Neural progenitor cell (in vitro differentiated cells): ENCODE data around the gene NKX6-1. TPM values are rescaled to one million over a fixed set of nuclear protein-coding genes. Genes with fewer than 3 reads are reported as not detected.

Experiments
- DNase-seq: peaks from one replicate; pipeline ENCODE4 v3.0.0-alpha.2; 2016; ENCODE audit warnings: low spot score
- H2AFZ ChIP-seq: fragments of 200-600 bp; sonication (generic); replicated peaks from 2 replicates; pipeline ENCODE4 v1.6.1; 2016; ENCODE audit warnings: antibody characterized with exemption
- H3F3A ChIP-seq: fragments of 200-600 bp; sonication (generic); 2 replicates; pipeline ENCODE4 v1.6.1; 2016; ENCODE audit warnings: antibody characterized with exemption, low read depth
- H3K27ac ChIP-seq: fragments of 200-600 bp; sonication (generic); 2 replicates; pipeline ENCODE4 v1.5.1; 2016; ENCODE audit warnings: mild to moderate bottlenecking
- H3K27me3 ChIP-seq: fragments of 200-600 bp; sonication (generic); 2 replicates; pipeline ENCODE4 v1.6.1; 2016; ENCODE audit warnings: mild to moderate bottlenecking, moderate library complexity
- H3K36me3 ChIP-seq: fragments of 200-600 bp; sonication (generic); 2 replicates; pipeline ENCODE4 v1.5.1; 2016
- H3K4me1 ChIP-seq: fragments of 200-600 bp; sonication (generic); 2 replicates; pipeline ENCODE4 v1.6.1; 2016; ENCODE audit warnings: mixed run types
- H3K4me2 ChIP-seq: fragments of 200-600 bp; sonication (generic); 2 replicates; pipeline ENCODE4 v1.6.1; 2016
- H3K4me3 ChIP-seq: fragments of 200-600 bp; sonication (generic); 2 replicates; pipeline ENCODE4 v1.5.1; 2016
- H3K79me2 ChIP-seq: fragments of 200-600 bp; sonication (generic); 2 replicates; pipeline ENCODE4 v1.6.1; 2016; ENCODE audit warnings: low read depth
- H3K9ac ChIP-seq: fragments of 200-600 bp; sonication (generic); 2 replicates; pipeline ENCODE4 v1.6.1; 2016
- H3K9me3 ChIP-seq: fragments of 200-600 bp; sonication (generic); 2 replicates; pipeline ENCODE4 v1.5.1; 2016; ENCODE audit warnings: low read depth
- H4K20me1 ChIP-seq: fragments of 200-600 bp; sonication (generic); 2 replicates; pipeline ENCODE4 v1.6.1; 2016; ENCODE audit warnings: low read depth
- H3K27ac Mint-ChIP-seq: 3 replicates; pipeline ENCODE4 v1.8.0; 2021; ENCODE audit warnings: mixed read lengths
- H3K27me3 Mint-ChIP-seq: 2 replicates; pipeline ENCODE4 v1.8.0; 2022; ENCODE audit warnings: low read depth, mild to moderate bottlenecking, inconsistent platforms, moderate library complexity, mixed read lengths; ENCODE audit not compliant: insufficient read depth
- H3K36me3 Mint-ChIP-seq: 3 replicates; pipeline ENCODE4 v1.8.0; 2021; ENCODE audit warnings: mixed read lengths
- H3K4me1 Mint-ChIP-seq: 3 replicates; pipeline ENCODE4 v1.8.0; 2021; ENCODE audit warnings: mixed read lengths
- H3K4me3 Mint-ChIP-seq: 3 replicates; pipeline ENCODE4 v1.8.0; 2021; ENCODE audit warnings: mild to moderate bottlenecking, moderate library complexity, mixed read lengths
- H3K9me3 Mint-ChIP-seq: 3 replicates; pipeline ENCODE4 v1.8.0; 2020; ENCODE audit warnings: mixed read lengths
- CTCF ChIP-seq: fragments of 200-600 bp; sonication (generic); IDR thresholded peaks from 2 replicates; pipeline ENCODE4 v1.5.1; 2017; ENCODE audit warnings: antibody characterized with exemption, mild to moderate bottlenecking
- EZH2 ChIP-seq: fragments of 200-600 bp; sonication (generic); IDR thresholded peaks from 2 replicates; pipeline ENCODE4 v1.6.1; 2017; ENCODE audit warnings: antibody characterized with exemption, mild to moderate bottlenecking, moderate library complexity
- EZH2phosphoT487 ChIP-seq: fragments of 200-600 bp; sonication (generic); IDR thresholded peaks from 2 replicates; pipeline ENCODE4 v1.6.1; 2017; ENCODE audit warnings: antibody characterized with exemption
- total RNA-seq: library from RNA; depleted of rRNA; stranded (reverse); fragments of >200 nt; gene quantifications from 2 replicates; pipeline ENCODE4 v1.2.3, GENCODE V29; 2015; ENCODE audit warnings: low replicate concordance

Gene NKX6-1
- total RNA-seq, 1 donor from 2014 or later = 0.79 TPM

GRCh38 chr4:84512277-84512676, 13.2 kb upstream of the NKX6-1 start:
- Mint-ChIP-seq H3K4me1 (peaks cover 5% of the 10 kb centered on the region), H3K27me3 (peaks cover 8% of the 10 kb centered on the region), H3K27ac (no peak overlapping the region), H3K36me3 (no peaks in the 10 kb centered on the region), H3K4me3 (no peak overlapping the region), H3K9me3 (no peaks in the 10 kb centered on the region)
- Histone ChIP-seq H3K27me3 (peaks cover 3% of the 10 kb centered on the region), H3K27ac (no peak overlapping the region), H3F3A (no peaks in the 10 kb centered on the region), H3K79me2 (no peaks in the 10 kb centered on the region), H3K4me2 (no peak overlapping the region), H4K20me1 (no peaks in the 10 kb centered on the region), H2AFZ (no peak overlapping the region), H3K9ac (no peak overlapping the region), H3K4me1 (no peaks in the 10 kb centered on the region), H3K4me3 (no peak overlapping the region), H3K9me3 (no peaks in the 10 kb centered on the region), H3K36me3 (no peaks in the 10 kb centered on the region)
- TF ChIP-seq EZH2 (no peak), CTCF (no peak)
- DNase-seq = no peak

- Histone ChIP-seq H3K4me3 (no peak overlapping the region), H3K79me2 (no peaks in the 10 kb centered on the region), H4K20me1 (no peaks in the 10 kb centered on the region), H3K36me3 (no peaks in the 10 kb centered on the region), H3K4me2 (no peak overlapping the region), H3K27ac (no peak overlapping the region), H3F3A (no peaks in the 10 kb centered on the region), H2AFZ (no peak overlapping the region), H3K27me3 (peaks cover 9% of the 10 kb centered on the region), H3K9ac (no peak overlapping the region), H3K9me3 (no peaks in the 10 kb centered on the region), H3K4me1 (no peaks in the 10 kb centered on the region)
- H3K4me1 Mint-ChIP-seq = peaks cover 5% of the 10 kb centered on the region
- no peaks in the 10 kb centered on the region for H3K36me3 Mint-ChIP-seq
- TF ChIP-seq EZH2 (no peak), CTCF (no peak), EZH2phosphoT487 (no peak)
- H3K4me3 Mint-ChIP-seq = no peak overlapping the region
- H3K9me3 Mint-ChIP-seq = no peaks in the 10 kb centered on the region
- peaks cover 4% of the 10 kb centered on the region for H3K27me3 Mint-ChIP-seq
- H3K27ac Mint-ChIP-seq = no peak overlapping the region
- no peak for DNase-seq
Observed at GRCh38 chr4:84511703-84512102, 12.6 kb upstream of the NKX6-1 start.

- peaks cover 6% of the 10 kb centered on the region for H3K4me1 Mint-ChIP-seq
- no peaks in the 10 kb centered on the region for H3K36me3 Mint-ChIP-seq
- H3K79me2 ChIP-seq = no peaks in the 10 kb centered on the region
- no peaks in the 10 kb centered on the region for H3K9me3 Mint-ChIP-seq
- TF ChIP-seq CTCF (no peak), EZH2phosphoT487 (no peak), EZH2 (no peak)
- peaks cover 11% of the 10 kb centered on the region for H3F3A ChIP-seq
- H3K9ac ChIP-seq = no peak overlapping the region
- H3K27ac ChIP-seq = no peak overlapping the region
- H3K36me3 ChIP-seq = no peaks in the 10 kb centered on the region
- H3K27me3 ChIP-seq = peaks cover 46% of the 10 kb centered on the region
- H3K9me3 ChIP-seq = no peaks in the 10 kb centered on the region
- no peak for DNase-seq
- H3K4me3 ChIP-seq = no peak overlapping the region
- no peak overlapping the region for H2AFZ ChIP-seq
- H3K4me1 ChIP-seq = no peaks in the 10 kb centered on the region
- H3K27ac Mint-ChIP-seq = no peak overlapping the region
- no peak overlapping the region for H3K4me3 Mint-ChIP-seq
- H3K27me3 Mint-ChIP-seq = peaks cover 15% of the 10 kb centered on the region
- H3K4me2 ChIP-seq = no peak overlapping the region
- H4K20me1 ChIP-seq = peaks cover 7% of the 10 kb centered on the region
Observed at GRCh38 chr4:84507941-84508340, 8.8 kb upstream of the NKX6-1 start.

- H3K27me3 Mint-ChIP-seq = peaks cover 46% of the 10 kb centered on the region
- DNase-seq = no peak
Observed at GRCh38 chr4:84504821-84505220, 5.7 kb upstream of the NKX6-1 start.

More at GRCh38 chr4:84504821-84505220, 5.7 kb upstream of the NKX6-1 start:
- peaks cover 77% of the 10 kb centered on the region for H3K27me3 ChIP-seq
- H3K4me2 ChIP-seq = no peak overlapping the region
- H3K4me3 ChIP-seq = no peak overlapping the region
- H3K4me1 Mint-ChIP-seq = peaks cover 18% of the 10 kb centered on the region
- H3K27ac ChIP-seq = no peak overlapping the region
- H3K9ac ChIP-seq = no peak overlapping the region
- H3K9me3 Mint-ChIP-seq = no peaks in the 10 kb centered on the region
- peaks cover 22% of the 10 kb centered on the region for H3K4me1 ChIP-seq
- H3K9me3 ChIP-seq = no peaks in the 10 kb centered on the region
- H3K36me3 ChIP-seq = no peaks in the 10 kb centered on the region
- no peak overlapping the region for H3K27ac Mint-ChIP-seq
- H4K20me1 ChIP-seq = peaks cover 37% of the 10 kb centered on the region
- peaks cover 20% of the 10 kb centered on the region for H3F3A ChIP-seq
- no peak overlapping the region for H2AFZ ChIP-seq
- TF ChIP-seq EZH2 = no peak
- no peak for TF ChIP-seq EZH2phosphoT487
- no peak for TF ChIP-seq CTCF
- H3K79me2 ChIP-seq = no peaks in the 10 kb centered on the region
- no peak overlapping the region for H3K4me3 Mint-ChIP-seq
- no peaks in the 10 kb centered on the region for H3K36me3 Mint-ChIP-seq
